Loucy (cell line): ENCODE results near the gene ORC3.

ENCODE experiments used
- H2AFZ ChIP-seq: fragments of 200-600 bp; sonication (generic); 2 replicates; pipeline ENCODE4 v1.6.0; 2016; ENCODE audit warnings: antibody characterized with exemption, mild to moderate bottlenecking, low read length, moderate library complexity
- H3F3A ChIP-seq: fragments of 200-600 bp; 2 replicates; pipeline ENCODE4 v1.6.0; 2016; ENCODE audit warnings: antibody characterized with exemption, low read depth, mild to moderate bottlenecking
- H3K27me3 ChIP-seq: fragments of 200-600 bp; sonication (generic); 2 replicates; pipeline ENCODE4 v1.6.1; 2014; ENCODE audit warnings: low read length, mild to moderate bottlenecking; ENCODE audit not compliant: insufficient read depth, poor library complexity, severe bottlenecking
- H3K36me3 ChIP-seq: fragments of 200-600 bp; sonication (generic); 2 replicates; pipeline ENCODE4 v1.6.1; 2016; ENCODE audit warnings: low read length; ENCODE audit not compliant: insufficient read depth
- H3K4me1 ChIP-seq: fragments of 200-600 bp; sonication (generic); 2 replicates; pipeline ENCODE4 v1.5.1; 2014; ENCODE audit warnings: low read length, mild to moderate bottlenecking; ENCODE audit not compliant: insufficient read depth, poor library complexity, severe bottlenecking
- H3K4me2 ChIP-seq: fragments of 200-600 bp; sonication (generic); 2 replicates; pipeline ENCODE4 v1.6.0; 2014; ENCODE audit warnings: antibody characterized with exemption, low read length, low read depth, mild to moderate bottlenecking; ENCODE audit not compliant: poor library complexity, severe bottlenecking
- H3K4me3 ChIP-seq: fragments of 200-600 bp; sonication (generic); 2 replicates; pipeline ENCODE4 v1.5.1; 2014; ENCODE audit warnings: low read length, mild to moderate bottlenecking, mixed read lengths; ENCODE audit not compliant: poor library complexity, severe bottlenecking
- H3K79me2 ChIP-seq: fragments of 200-600 bp; sonication (generic); 2 replicates; pipeline ENCODE4 v1.6.1; 2014; ENCODE audit warnings: low read length; ENCODE audit not compliant: insufficient read depth
- H3K9ac ChIP-seq: fragments of 200-600 bp; sonication (generic); 2 replicates; pipeline ENCODE4 v1.6.0; 2014; ENCODE audit warnings: mild to moderate bottlenecking, low read depth, low read length, moderate library complexity; ENCODE audit not compliant: poor library complexity, severe bottlenecking
- H3K9me2 ChIP-seq: fragments of 200-600 bp; sonication (generic); replicated peaks from 2 replicates; pipeline ENCODE4 v1.6.1; 2016; ENCODE audit warnings: low read depth, low read length, mixed read lengths
- H3K9me3 ChIP-seq: fragments of 200-600 bp; sonication (generic); 2 replicates; pipeline ENCODE4 v1.6.1; 2014; ENCODE audit warnings: mild to moderate bottlenecking, antibody characterized with exemption, low read length, low read depth; ENCODE audit not compliant: insufficient read depth
- H4K20me1 ChIP-seq: fragments of 200-600 bp; sonication (generic); 2 replicates; pipeline ENCODE4 v1.6.0; 2014; ENCODE audit warnings: antibody characterized with exemption, low read length, mild to moderate bottlenecking; ENCODE audit not compliant: insufficient read depth, poor library complexity, severe bottlenecking
- EZH2phosphoT487 ChIP-seq: fragments of 200-600 bp; IDR thresholded peaks from 2 replicates; pipeline ENCODE4 v1.6.1; 2018; ENCODE audit warnings: antibody characterized with exemption, mild to moderate bottlenecking, moderate library complexity, borderline replicate concordance
- TF ChIP-seq, protein P1 (sequence below): fragments of 200-600 bp; sonication (generic); conservative IDR thresholded peaks from 2 replicates; pipeline ENCODE4 v1.5.1; 2014; ENCODE audit warnings: mild to moderate bottlenecking, antibody characterized with exemption, low read length

ORC3 gene

DNA sequence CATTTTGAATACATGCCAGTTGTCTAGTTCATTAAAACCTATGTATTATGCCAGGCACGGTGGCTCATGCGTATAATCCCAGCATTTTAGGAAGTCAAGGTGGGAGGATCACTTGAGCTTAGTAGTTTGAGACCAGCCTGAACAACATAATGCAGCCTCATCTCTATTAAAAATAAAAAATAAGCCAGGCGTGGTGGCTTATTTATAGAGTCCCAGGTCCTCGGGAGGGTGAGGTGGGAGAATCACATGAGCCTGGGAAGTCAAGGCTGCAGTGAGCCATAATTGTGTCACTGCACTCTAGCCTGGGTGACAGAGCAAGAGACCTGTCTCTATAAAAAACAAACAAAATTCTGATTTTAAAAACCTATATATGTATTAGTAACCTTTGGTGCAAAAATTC, 27.5 kb downstream of the ORC3 start:
- no peak overlapping the region for H3K9ac ChIP-seq
- H3K4me2 ChIP-seq: no peak overlapping the region
- H3K36me3 ChIP-seq: peaks cover 6% of the 10 kb centered on the region; the same call in 1 of the 2 replicates
- no peaks in the 10 kb centered on the region for H4K20me1 ChIP-seq
- H3K4me1 ChIP-seq: no peaks in the 10 kb centered on the region
- no peaks in the 10 kb centered on the region for H3K79me2 ChIP-seq
- H3K27me3 ChIP-seq: no peaks in the 10 kb centered on the region
- TF ChIP-seq EZH2phosphoT487: no peak
- TF ChIP-seq, protein P1, sequence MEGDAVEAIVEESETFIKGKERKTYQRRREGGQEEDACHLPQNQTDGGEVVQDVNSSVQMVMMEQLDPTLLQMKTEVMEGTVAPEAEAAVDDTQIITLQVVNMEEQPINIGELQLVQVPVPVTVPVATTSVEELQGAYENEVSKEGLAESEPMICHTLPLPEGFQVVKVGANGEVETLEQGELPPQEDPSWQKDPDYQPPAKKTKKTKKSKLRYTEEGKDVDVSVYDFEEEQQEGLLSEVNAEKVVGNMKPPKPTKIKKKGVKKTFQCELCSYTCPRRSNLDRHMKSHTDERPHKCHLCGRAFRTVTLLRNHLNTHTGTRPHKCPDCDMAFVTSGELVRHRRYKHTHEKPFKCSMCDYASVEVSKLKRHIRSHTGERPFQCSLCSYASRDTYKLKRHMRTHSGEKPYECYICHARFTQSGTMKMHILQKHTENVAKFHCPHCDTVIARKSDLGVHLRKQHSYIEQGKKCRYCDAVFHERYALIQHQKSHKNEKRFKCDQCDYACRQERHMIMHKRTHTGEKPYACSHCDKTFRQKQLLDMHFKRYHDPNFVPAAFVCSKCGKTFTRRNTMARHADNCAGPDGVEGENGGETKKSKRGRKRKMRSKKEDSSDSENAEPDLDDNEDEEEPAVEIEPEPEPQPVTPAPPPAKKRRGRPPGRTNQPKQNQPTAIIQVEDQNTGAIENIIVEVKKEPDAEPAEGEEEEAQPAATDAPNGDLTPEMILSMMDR: no peak
- H3F3A ChIP-seq: no peaks in the 10 kb centered on the region
- H2AFZ ChIP-seq: no peak overlapping the region
- no peak overlapping the region for H3K4me3 ChIP-seq
- H3K9me2 ChIP-seq: no peaks in the 10 kb centered on the region
- H3K9me3 ChIP-seq: no peaks in the 10 kb centered on the region

DNA sequence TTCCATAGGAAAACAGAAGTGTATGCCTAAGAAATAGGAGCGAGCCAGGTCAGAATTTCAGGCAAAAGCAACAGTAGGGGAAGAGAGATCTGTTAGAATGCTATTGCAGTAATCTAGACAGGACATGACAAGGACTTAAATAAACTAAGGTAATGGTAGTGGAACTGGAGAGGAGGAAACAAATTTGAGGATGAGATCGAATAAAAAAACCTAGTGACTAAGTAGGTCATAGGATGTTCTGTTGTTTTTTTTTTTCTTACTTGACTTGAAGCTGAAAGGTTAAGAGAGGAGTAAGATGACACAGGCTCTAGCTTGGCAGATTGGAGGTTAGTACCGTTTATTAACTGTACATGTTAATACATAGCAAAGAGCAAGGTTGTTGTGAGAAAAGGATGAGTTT, 28.6 kb downstream of the ORC3 start:
- no peak overlapping the region for H2AFZ ChIP-seq
- no peaks in the 10 kb centered on the region for H3K27me3 ChIP-seq
- H3K9me2 ChIP-seq: no peaks in the 10 kb centered on the region
- H3K4me3 ChIP-seq: no peak overlapping the region
- no peaks in the 10 kb centered on the region for H4K20me1 ChIP-seq
- H3K4me1 ChIP-seq: no peaks in the 10 kb centered on the region
- no peak overlapping the region for H3K9ac ChIP-seq
- H3F3A ChIP-seq: no peaks in the 10 kb centered on the region
- H3K4me2 ChIP-seq: no peak overlapping the region
- no peaks in the 10 kb centered on the region for H3K36me3 ChIP-seq
- no peaks in the 10 kb centered on the region for H3K79me2 ChIP-seq
- no peaks in the 10 kb centered on the region for H3K9me3 ChIP-seq
- TF ChIP-seq EZH2phosphoT487: no peak

DNA sequence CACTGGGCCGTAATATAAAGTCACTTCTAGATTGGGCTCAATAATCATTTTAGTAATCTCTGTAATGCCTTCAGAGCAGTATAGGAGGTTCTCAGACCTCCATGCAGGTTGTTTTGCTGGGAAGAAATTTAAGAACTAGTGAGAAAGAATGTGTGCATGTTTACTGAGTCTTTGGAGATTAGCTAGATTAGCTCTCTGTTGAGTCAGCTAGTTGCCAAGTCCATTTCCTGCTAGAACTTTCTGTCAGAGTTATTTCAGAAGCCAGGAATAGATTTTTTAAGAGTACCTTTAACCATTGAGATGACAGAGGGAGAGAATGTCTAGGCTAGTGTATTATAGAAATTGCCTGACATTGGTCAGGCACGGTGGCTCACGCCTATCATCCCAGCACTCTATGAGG, 33.3 kb downstream of the ORC3 start:
- no peaks in the 10 kb centered on the region for H3K9me3 ChIP-seq
- H3K36me3 ChIP-seq: no peaks in the 10 kb centered on the region
- no peak overlapping the region for H3K4me3 ChIP-seq
- H4K20me1 ChIP-seq: no peaks in the 10 kb centered on the region
- H3F3A ChIP-seq: no peaks in the 10 kb centered on the region
- no peak overlapping the region for H3K4me2 ChIP-seq
- no peak overlapping the region for H2AFZ ChIP-seq
- no peaks in the 10 kb centered on the region for H3K27me3 ChIP-seq
- no peaks in the 10 kb centered on the region for H3K79me2 ChIP-seq
- H3K4me1 ChIP-seq: no peaks in the 10 kb centered on the region
- H3K9me2 ChIP-seq: no peaks in the 10 kb centered on the region
- no peak for TF ChIP-seq EZH2phosphoT487
- TF ChIP-seq, protein P1: no peak
- H3K9ac ChIP-seq: no peak overlapping the region

DNA sequence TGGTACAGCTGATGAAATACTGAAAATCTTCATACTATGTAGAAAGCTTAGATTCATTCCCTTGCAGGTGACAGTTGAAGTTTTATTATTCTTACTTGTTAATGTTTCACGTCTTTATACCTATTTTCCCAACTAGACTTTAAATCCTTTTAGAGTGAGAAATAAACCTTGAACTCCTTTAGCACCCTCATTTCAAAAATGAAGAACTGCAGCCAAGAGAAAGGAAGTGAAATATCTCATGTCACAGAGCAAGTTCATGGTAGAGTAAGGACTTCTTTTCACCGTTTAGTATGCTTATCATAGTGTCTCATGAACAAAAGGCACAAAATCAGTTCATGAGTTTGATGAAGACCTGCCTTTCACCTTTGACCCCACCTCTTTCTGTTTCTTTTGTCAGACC, 38.5 kb downstream of the ORC3 start:
- Histone ChIP-seq H2AFZ (no peak overlapping the region), H3K27me3 (no peaks in the 10 kb centered on the region), H3F3A (no peaks in the 10 kb centered on the region), H3K36me3 (no peaks in the 10 kb centered on the region), H3K9me2 (no peaks in the 10 kb centered on the region), H3K79me2 (no peaks in the 10 kb centered on the region), H3K9ac (no peak overlapping the region), H4K20me1 (no peaks in the 10 kb centered on the region), H3K4me1 (no peaks in the 10 kb centered on the region), H3K4me2 (no peak overlapping the region), H3K9me3 (no peaks in the 10 kb centered on the region), H3K4me3 (no peak overlapping the region)
- TF ChIP-seq, protein P1: no peak
- TF ChIP-seq EZH2phosphoT487: no peak
